Activated CD8-positive, alpha-beta memory T cell treated with anti-CD3 and anti-CD28 coated beads, Interleukin-2, amount 10 ng/mL, durations not matched to agents 7 days and 5 days (primary cell): Measurements from ENCODE around the gene TRIM16. TPM values are rescaled to one million over a fixed set of nuclear protein-coding genes. Genes with fewer than 3 reads are reported as not detected.
"Not testable (repeated sequence)": the region's sequence is repeated elsewhere in the genome, so short reads cannot be mapped to it uniquely, and the experiment has no call there.

Experiments used
- ATAC-seq: fragments of 150-1000 bp; cut with Tn5 transposase; one replicate; pipeline ENCODE4 v1.10.0; 2021; ENCODE audit warnings: moderate library complexity
- CTCF ChIA-PET: fragments of 350-600 bp; sonication (Branson Sonifier 250); formaldehyde crosslinking; loops from one replicate; lab custom pipeline; 2021; ENCODE audit warnings: antibody characterized with exemption; lab: Charles Lee
- DNase-seq: peaks from one replicate; pipeline ENCODE4 v3.0.0-alpha.2; 2020
- H3K27ac Mint-ChIP-seq: one replicate; pipeline ENCODE4 v1.8.0; 2021; ENCODE audit warnings: mild to moderate bottlenecking, mixed read lengths
- H3K27me3 Mint-ChIP-seq: one replicate; pipeline ENCODE4 v1.8.0; 2021; ENCODE audit warnings: mixed read lengths
- H3K36me3 Mint-ChIP-seq: one replicate; pipeline ENCODE4 v1.8.0; 2021; ENCODE audit warnings: mild to moderate bottlenecking, mixed read lengths
- H3K4me1 Mint-ChIP-seq: one replicate; pipeline ENCODE4 v1.8.0; 2021; ENCODE audit warnings: mixed read lengths
- H3K4me3 Mint-ChIP-seq: one replicate; pipeline ENCODE4 v1.8.0; 2021; ENCODE audit warnings: mild to moderate bottlenecking, moderate library complexity, mixed read lengths
- H3K9me3 Mint-ChIP-seq: one replicate; pipeline ENCODE4 v1.8.0; 2022; ENCODE audit warnings: low read depth, mixed read lengths
- total RNA-seq, 2 experiments: library from RNA; stranded (reverse); gene quantifications; one replicate each; pipeline ENCODE4 v1.2.3, GENCODE V29; 2021

TRIM16 gene
- total RNA-seq, 2 experiments from 2014 or later = 6.4 to 10.2 TPM

GRCh38 chr17:15675991-15676390 is 8.1 kb downstream of the TRIM16 start:
- H3K9me3 Mint-ChIP-seq, H3K27me3 Mint-ChIP-seq, H3K4me3 Mint-ChIP-seq, ATAC-seq, DNase-seq, CTCF ChIA-PET, H3K4me1 Mint-ChIP-seq, H3K27ac Mint-ChIP-seq: not testable (repeated sequence)
- H3K36me3 Mint-ChIP-seq = peaks cover 13% of the 10 kb centered on the region

GRCh38 chr17:15674640-15675039 is 9.5 kb downstream of the TRIM16 start:
- H3K9me3 Mint-ChIP-seq, ATAC-seq, H3K4me1 Mint-ChIP-seq, DNase-seq, H3K27ac Mint-ChIP-seq, CTCF ChIA-PET, H3K4me3 Mint-ChIP-seq, H3K27me3 Mint-ChIP-seq: not testable (repeated sequence)
- peaks cover 13% of the 10 kb centered on the region for H3K36me3 Mint-ChIP-seq

- not testable (repeated sequence) for H3K9me3 Mint-ChIP-seq
Observed at GRCh38 chr17:15669526-15669925, 14.6 kb downstream of the TRIM16 start.

GRCh38 chr17:15663691-15664090 is 20.4 kb downstream of the TRIM16 start:
- Mint-ChIP-seq H3K4me3 (no peak overlapping the region), H3K27me3 (no peaks in the 10 kb centered on the region), H3K36me3 (peaks cover 13% of the 10 kb centered on the region), H3K9me3 (no peaks in the 10 kb centered on the region), H3K27ac (no peak overlapping the region), H3K4me1 (peaks cover 2% of the 10 kb centered on the region)
- ATAC-seq (no peak), DNase-seq (no peak)
- CTCF ChIA-PET = no interaction called here

More at GRCh38 chr17:15669526-15669925, 14.6 kb downstream of the TRIM16 start:
- H3K27ac Mint-ChIP-seq, H3K4me3 Mint-ChIP-seq, ATAC-seq, H3K4me1 Mint-ChIP-seq, DNase-seq, CTCF ChIA-PET, H3K27me3 Mint-ChIP-seq: not testable (repeated sequence)
- H3K36me3 Mint-ChIP-seq = peaks cover 11% of the 10 kb centered on the region

- CTCF ChIA-PET = no interaction called here
- H3K27ac Mint-ChIP-seq = no peak overlapping the region
- H3K36me3 Mint-ChIP-seq = peaks cover 11% of the 10 kb centered on the region
Observed at GRCh38 chr17:15663176-15663575, 20.9 kb downstream of the TRIM16 start.

GRCh38 chr17:15662681-15663080 is 21.4 kb downstream of the TRIM16 start:
- H3K9me3 Mint-ChIP-seq = no peaks in the 10 kb centered on the region
- no peak overlapping the region for H3K4me3 Mint-ChIP-seq
- no peaks in the 10 kb centered on the region for H3K27me3 Mint-ChIP-seq
- no peak for DNase-seq
- CTCF ChIA-PET = no interaction called here
- no peak overlapping the region for H3K27ac Mint-ChIP-seq
- H3K4me1 Mint-ChIP-seq = peaks cover 2% of the 10 kb centered on the region
- ATAC-seq = no peak
- H3K36me3 Mint-ChIP-seq = peaks cover 9% of the 10 kb centered on the region

More at GRCh38 chr17:15663176-15663575, 20.9 kb downstream of the TRIM16 start:
- no peaks in the 10 kb centered on the region for H3K9me3 Mint-ChIP-seq
- ATAC-seq (no peak), DNase-seq (no peak)
- no peak overlapping the region for H3K4me3 Mint-ChIP-seq
- no peaks in the 10 kb centered on the region for H3K27me3 Mint-ChIP-seq
- H3K4me1 Mint-ChIP-seq = peaks cover 2% of the 10 kb centered on the region

- no peaks in the 10 kb centered on the region for H3K9me3 Mint-ChIP-seq
- no peak overlapping the region for H3K27ac Mint-ChIP-seq
- DNase-seq (no peak), ATAC-seq (no peak)
- H3K4me3 Mint-ChIP-seq = no peak overlapping the region
- H3K27me3 Mint-ChIP-seq = no peaks in the 10 kb centered on the region
- peaks cover 7% of the 10 kb centered on the region for H3K36me3 Mint-ChIP-seq
- CTCF ChIA-PET = interaction anchor here (0.6 kb wide), 1 partner anchor 492 kb away, joined by 3 read pairs; no protein-coding TSS in a partner anchor
- peaks cover 2% of the 10 kb centered on the region for H3K4me1 Mint-ChIP-seq
Observed at GRCh38 chr17:15660077-15660476, 24.0 kb downstream of the TRIM16 start.

- no peak for DNase-seq
- no peaks in the 10 kb centered on the region for H3K27me3 Mint-ChIP-seq
- no peak overlapping the region for H3K4me3 Mint-ChIP-seq
- H3K4me1 Mint-ChIP-seq = peaks cover 2% of the 10 kb centered on the region
- no peak overlapping the region for H3K27ac Mint-ChIP-seq
- H3K9me3 Mint-ChIP-seq = no peaks in the 10 kb centered on the region
- no peak for ATAC-seq
- CTCF ChIA-PET = no interaction called here
- H3K36me3 Mint-ChIP-seq = peaks cover 7% of the 10 kb centered on the region
Observed at GRCh38 chr17:15659663-15660062, 24.4 kb downstream of the TRIM16 start.

- no peak overlapping the region for H3K27ac Mint-ChIP-seq
- CTCF ChIA-PET = no interaction called here
- no peaks in the 10 kb centered on the region for H3K27me3 Mint-ChIP-seq
- DNase-seq (no peak), ATAC-seq (no peak)
- no peaks in the 10 kb centered on the region for H3K9me3 Mint-ChIP-seq
- peaks cover 6% of the 10 kb centered on the region for H3K36me3 Mint-ChIP-seq
- no peak overlapping the region for H3K4me3 Mint-ChIP-seq
- peaks cover 2% of the 10 kb centered on the region for H3K4me1 Mint-ChIP-seq
Observed at GRCh38 chr17:15659236-15659635, 24.9 kb downstream of the TRIM16 start.

GRCh38 chr17:15658296-15658695 is 25.8 kb downstream of the TRIM16 start:
- peaks cover 2% of the 10 kb centered on the region for H3K36me3 Mint-ChIP-seq
- H3K27ac Mint-ChIP-seq = no peak overlapping the region
- H3K27me3 Mint-ChIP-seq = no peaks in the 10 kb centered on the region
- CTCF ChIA-PET = no interaction called here
- DNase-seq = no peak
- H3K4me3 Mint-ChIP-seq = no peak overlapping the region
- no peaks in the 10 kb centered on the region for H3K9me3 Mint-ChIP-seq
- peaks cover 2% of the 10 kb centered on the region for H3K4me1 Mint-ChIP-seq
- ATAC-seq = no peak

- ATAC-seq (no peak), DNase-seq (no peak)
- peaks cover 2% of the 10 kb centered on the region for H3K36me3 Mint-ChIP-seq
- H3K27ac Mint-ChIP-seq = no peak overlapping the region
- peaks cover 2% of the 10 kb centered on the region for H3K4me1 Mint-ChIP-seq
- H3K4me3 Mint-ChIP-seq = no peak overlapping the region
- CTCF ChIA-PET = no interaction called here
- H3K9me3 Mint-ChIP-seq = no peaks in the 10 kb centered on the region
- no peaks in the 10 kb centered on the region for H3K27me3 Mint-ChIP-seq
Observed at GRCh38 chr17:15657868-15658267, 26.2 kb downstream of the TRIM16 start.

GRCh38 chr17:15654886-15655561 is 29.1 kb downstream of the TRIM16 start:
- DNase-seq (no peak), ATAC-seq (no peak)
- Mint-ChIP-seq H3K36me3 (peaks cover 2% of the 10 kb centered on the region), H3K27me3 (no peaks in the 10 kb centered on the region), H3K9me3 (no peaks in the 10 kb centered on the region), H3K4me3 (no peak overlapping the region), H3K27ac (no peak overlapping the region), H3K4me1 (peaks cover 9% of the 10 kb centered on the region)
- CTCF ChIA-PET = no interaction called here

GRCh38 chr17:15654401-15654800 is 29.7 kb downstream of the TRIM16 start:
- H3K27me3 Mint-ChIP-seq, H3K4me3 Mint-ChIP-seq, H3K4me1 Mint-ChIP-seq, DNase-seq, CTCF ChIA-PET, H3K9me3 Mint-ChIP-seq, H3K27ac Mint-ChIP-seq, H3K36me3 Mint-ChIP-seq, ATAC-seq: not testable (repeated sequence)

GRCh38 chr17:15652960-15653359 is 31.2 kb downstream of the TRIM16 start:
- peaks cover 2% of the 10 kb centered on the region for H3K36me3 Mint-ChIP-seq
- DNase-seq = no peak
- no peaks in the 10 kb centered on the region for H3K9me3 Mint-ChIP-seq
- no peaks in the 10 kb centered on the region for H3K27me3 Mint-ChIP-seq
- H3K4me3 Mint-ChIP-seq = no peak overlapping the region
- ATAC-seq = no peak
- no peak overlapping the region for H3K27ac Mint-ChIP-seq
- peaks cover 9% of the 10 kb centered on the region for H3K4me1 Mint-ChIP-seq
- CTCF ChIA-PET = interaction anchor here (0.7 kb wide), 1 partner anchor 55 kb away, joined by 3 read pairs; no protein-coding TSS in a partner anchor
